Fibroblast of skin of scalp (primary cell): ENCODE results near the gene CDC42EP5.

Experiments used
- DNase-seq: peaks from one replicate; pipeline ENCODE4 v3.0.0-alpha.2; 2013

The CDC42EP5 gene

DNA sequence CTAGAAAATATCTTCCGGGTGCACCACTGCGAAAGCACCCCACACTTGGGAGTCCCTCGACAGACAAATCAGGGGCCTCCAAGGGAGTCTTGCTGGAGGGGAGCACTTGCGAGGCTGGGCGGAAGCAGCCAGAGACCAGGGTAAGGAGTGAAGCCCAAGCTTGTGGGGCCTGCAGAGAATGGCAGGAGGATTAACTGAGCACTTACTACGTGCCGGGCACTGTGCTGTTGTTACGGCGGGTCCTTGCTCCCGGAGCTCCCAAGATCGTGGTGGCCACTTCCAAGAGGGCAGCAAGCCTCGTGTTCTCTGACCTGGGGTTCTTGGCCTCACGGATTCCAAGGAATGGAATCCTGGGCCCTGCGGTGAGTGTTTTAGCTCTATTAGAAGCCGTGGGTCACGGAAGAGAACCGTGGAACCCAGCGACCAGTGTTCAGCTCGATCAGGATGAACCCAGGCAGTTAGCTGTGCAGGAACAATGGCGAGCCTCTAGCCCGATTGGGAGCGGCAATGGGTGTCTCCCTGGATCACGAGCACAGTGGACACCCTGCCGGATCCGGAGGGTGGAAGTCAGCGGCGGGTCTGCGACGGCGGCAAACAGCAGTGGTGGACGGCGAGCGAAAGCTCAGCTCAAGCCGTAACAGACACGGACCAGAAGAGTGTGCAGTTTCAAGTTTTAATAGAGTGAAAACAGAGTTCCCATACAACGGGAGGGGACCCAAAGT, 48.3 kb downstream of the CDC42EP5 start:
- DNase-seq, result no peak

DNA sequence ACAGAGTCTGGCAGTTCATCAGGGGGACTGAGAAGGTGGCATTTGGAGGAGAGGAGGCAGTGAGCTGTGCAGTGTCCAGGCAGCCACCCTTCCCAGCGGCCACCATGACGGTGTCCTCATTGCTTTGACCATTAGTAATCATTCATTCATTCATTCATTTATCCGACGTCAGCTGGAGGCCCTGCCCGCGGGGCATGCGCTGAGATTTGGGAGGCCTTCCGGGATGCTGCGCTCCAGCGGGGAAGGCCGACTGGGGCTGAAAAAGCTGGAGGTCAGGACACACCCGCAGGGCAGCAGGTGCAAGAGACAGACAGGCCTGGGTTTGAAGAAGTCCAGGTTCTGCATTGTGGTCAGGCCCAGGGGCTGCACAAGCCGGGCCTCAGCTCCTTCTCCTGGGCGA, 48.9 kb downstream of the CDC42EP5 start:
- DNase-seq, result no peak

DNA sequence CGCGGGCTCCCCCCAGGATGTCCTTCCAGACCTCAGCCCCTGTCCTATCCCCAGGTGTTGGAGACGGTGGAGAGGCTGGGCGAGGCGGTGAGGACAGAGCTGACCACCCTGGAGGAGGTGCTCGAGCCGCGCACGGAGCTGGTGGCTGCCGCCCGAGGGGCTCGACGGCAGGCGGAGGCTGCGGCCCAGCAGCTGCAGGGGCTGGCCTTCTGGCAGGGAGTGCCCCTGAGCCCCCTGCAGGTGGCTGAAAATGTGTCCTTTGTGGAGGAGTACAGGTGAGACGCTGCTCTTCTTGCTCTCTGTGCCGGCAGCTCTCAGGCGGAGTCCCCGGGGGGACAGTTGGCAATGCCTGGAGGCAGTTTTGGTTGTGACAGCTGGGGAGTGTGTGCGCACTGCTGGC, 51.0 kb downstream of the CDC42EP5 start:
- no peak for DNase-seq

DNA sequence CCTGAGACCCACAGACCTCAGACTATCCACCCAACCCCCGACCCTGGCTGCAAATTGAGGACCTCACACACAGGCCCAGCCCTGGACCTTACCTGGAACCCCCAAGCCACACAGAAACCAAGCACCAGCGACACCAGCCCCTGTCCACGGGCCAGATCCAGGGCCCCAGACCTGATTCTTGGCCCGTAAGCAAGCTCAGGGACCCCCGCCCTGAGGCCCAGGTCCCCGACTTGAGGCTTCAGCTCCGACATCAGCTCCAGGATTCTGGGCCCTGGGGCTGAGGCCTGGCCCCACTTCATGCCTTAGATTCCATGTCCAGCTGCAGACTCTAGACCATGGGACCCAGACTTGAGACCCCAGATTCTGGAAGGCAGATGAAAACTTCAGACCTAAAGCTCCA, 51.6 kb downstream of the CDC42EP5 start:
- no peak for DNase-seq

DNA sequence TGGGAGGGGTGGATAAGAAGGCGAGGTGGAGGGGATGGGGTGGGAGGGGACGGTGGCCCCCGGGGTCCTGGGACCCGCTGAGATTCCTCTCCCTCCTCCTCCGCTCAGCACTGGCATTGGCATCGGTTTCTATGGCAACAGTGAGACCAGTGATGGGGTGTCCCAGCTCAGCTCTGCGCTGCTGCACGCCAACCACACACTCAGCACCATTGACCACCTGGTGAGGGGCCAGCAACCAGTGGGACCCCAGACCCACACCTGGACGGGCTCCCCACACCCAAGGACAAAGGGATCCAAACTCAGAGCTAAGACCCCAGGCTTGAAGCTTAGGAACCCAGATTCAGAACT, 52.0 kb downstream of the CDC42EP5 start:
- no peak for DNase-seq

DNA sequence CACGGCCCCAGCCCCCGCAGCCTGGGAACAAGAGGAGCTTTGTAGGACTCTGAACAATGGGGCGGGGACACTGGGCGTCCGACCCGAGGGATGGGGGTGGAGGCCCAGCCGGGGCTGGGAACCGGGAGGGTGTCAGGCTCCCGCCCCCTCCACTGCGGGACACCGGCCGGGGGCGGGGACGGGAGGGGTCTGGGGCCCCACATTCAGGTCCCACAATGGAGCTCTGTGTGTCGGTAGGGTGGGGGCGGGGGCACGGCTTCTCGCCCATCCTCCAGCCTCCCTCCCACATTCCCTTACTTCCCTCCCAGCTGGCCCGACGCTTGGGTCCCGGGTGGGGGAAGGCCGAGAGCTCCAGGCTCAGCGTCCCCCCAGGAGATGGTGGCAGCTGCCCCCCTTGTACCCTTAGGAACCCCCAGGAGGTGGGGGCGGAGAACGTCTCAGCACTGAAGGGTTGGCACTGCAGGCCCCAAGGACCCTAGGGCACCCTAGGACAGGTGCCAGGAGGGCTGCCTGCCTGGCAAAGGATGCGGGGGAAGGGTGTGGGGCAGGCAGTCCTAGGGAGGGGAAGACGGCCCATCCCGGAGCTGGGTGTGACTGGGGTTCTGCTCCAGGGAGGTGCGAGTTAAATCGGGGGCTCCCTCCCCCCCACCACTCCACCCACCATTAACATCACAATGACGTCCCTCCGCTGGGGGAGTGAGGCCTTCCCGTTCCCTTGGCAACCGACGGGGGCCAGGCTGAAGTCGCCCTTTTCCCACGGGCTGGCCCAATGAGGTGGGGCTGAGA, 52.5 kb downstream of the CDC42EP5 start:
- DNase-seq, result no peak

DNA sequence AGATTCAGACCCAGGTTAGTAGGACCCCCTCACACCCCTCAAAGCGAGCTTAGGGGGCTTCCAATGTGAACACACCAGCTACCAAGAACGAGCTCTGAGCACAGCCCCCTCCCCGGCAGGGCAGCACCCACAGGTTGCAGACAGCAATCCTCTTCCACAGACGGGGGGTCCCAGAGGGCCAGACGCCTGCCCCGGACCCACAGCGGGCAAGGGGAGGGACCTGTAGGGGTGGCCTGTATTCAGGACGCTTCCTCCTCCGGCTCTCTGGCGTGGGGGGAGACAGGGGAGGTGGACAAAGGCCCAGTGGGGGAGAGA, 53.1 kb downstream of the CDC42EP5 start:
- no peak for DNase-seq

DNA sequence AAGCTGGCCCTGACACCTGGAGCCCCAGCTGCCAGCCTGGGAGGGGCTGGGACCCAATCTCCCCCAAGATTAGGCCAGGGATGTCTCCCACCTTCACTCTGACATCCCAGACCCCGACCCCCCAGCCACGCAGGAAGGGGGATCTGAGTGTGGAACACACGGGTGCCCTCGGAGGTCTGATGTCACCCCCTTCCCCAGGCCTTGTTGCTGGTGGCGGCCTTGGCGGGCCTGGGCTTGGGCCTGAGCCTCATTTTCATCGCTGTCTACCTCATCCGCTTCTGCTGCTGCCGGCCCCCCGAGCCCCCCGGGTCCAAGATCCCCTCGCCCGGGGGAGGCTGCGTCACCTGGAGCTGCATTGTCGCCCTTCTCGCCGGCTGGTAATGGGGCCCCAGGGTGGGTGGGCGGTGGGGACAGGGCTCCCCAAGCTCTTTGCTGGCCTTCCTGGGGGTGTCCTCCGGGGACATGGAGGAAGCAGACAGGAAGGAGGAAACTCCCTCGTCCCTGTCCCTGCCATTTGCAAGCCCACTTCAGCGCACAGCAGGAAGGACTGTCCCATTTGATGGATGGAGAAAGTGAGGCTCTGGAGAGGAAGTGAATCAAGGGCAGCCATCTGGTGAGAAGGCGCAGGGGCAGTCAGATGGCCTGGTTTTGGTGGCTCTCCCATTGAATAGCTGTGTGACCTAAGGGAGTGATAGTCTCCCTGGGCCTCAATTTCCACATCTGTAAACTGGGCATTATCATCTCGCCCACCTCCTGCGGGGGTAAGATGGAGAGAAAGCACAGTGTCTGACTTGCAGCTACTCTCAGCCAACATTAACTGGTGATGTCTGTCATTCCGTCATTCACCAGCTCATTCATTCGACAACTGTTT, 53.9 kb downstream of the CDC42EP5 start:
- DNase-seq, result no peak

DNA sequence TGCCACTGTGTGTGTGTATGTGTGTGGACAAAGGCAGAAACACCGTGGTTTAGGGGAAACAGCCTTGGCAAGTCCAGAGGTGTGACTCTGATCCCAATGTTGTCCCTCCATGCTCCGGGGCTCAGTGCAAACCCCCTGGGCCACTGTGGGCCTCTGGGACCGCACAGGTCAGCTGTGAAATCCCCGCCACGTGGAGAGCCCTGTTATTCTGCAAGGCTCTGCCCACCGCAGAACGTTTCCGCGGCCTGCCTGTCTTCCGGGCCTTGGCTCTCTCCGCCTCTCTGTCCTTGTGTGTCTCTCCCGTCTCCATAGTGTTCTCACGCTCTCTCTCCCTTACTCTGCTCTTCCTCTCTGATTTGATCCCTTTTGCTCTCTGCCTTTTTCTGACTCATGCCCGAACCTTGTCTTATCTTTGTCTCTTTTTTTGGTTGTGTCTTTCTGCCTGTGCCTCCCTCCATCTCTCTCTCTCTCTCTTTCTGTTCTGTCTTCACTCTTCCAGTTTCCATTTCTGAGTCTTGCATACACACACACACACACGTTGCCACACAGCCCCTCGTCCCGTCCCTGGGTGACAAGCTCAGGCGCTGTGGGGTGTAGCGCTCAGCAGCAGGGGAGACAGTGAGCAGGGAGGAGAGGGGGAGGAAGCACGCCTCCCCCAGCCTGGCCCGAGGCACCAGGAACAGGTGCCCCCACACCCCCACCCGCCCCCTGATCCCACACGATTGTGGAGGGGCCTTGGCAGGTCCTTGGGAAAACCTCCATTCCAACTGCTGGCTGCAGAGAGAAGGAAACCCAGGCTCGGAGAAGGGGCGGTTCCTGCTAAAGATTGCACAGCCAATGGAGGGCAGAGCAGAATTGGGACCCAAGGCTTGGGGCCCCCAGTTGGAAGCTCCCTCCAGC, 54.8 kb downstream of the CDC42EP5 start:
- peak; percentile 34 for DNase-seq

DNA sequence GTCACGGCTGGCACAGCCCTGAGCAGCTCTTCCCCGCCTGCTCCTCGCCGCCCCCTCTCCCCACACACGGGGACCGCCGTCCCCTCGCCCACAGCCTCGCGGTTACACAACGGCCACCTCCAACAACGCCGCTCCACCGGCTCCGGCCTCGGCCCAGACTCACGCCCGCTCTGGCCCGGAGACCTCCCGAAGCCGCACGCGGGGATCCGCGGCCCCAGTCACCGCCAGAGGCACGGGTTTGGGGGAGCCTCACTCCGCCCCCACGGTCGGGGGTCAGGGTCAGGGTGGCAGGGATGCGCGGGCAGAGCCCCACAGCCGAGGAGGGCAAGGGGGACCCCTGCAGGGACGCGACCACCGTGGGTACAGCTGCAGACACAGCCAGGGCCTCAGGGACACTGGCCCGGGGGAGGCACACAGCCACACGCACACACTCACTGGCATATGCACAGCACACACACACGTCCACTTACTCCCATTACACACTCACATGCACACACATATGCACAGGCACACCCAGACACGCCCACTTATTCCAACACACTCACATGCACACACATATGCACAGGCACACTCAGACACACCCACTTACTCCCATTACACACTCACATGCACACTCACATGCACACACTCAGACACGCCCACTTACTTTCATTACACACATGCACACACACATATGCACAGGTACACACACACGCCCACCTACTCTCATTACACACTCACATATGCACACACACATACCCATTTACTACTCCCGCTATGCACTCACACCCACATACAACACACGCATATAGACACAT, 56.2 kb downstream of the CDC42EP5 start:
- DNase-seq, result no peak

DNA sequence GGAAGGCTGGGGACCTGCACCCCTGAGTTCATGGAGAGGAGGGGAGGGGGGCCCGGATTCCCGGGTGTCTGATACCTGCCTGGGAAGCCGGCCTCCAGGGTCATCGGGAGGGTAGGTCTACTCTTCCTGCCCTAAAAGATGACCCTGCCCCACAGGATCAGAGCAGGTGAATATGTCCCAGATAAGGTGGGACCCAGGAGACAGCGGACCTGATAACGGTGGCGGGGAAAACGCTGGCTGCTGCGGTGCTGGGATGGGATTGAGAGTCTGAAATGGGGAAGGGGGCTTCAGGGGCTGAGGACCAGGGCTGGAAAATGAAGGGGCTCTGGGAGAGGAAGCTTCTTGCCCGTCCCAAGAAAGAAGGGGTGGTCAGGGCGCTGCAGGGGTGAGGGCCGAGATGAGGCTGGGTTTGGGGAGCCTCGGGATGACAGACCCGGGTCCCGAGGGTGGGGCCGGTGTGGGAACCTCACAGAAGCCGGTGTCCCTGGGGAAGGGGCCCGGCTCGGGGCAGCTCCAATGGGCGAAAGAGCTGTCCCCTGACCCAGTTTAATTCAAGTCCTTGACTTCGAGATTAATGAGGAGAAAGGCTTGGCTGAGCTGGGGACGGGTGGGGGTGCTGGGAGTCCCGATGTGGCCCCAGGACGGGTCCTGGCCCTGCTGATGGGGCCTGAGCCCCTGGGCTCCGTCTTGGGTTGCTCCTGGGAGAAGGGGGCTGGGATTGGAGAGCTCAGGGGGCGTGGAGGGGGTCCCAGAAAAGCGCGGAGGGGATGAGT, 57.0 kb downstream of the CDC42EP5 start:
- no peak for DNase-seq

DNA sequence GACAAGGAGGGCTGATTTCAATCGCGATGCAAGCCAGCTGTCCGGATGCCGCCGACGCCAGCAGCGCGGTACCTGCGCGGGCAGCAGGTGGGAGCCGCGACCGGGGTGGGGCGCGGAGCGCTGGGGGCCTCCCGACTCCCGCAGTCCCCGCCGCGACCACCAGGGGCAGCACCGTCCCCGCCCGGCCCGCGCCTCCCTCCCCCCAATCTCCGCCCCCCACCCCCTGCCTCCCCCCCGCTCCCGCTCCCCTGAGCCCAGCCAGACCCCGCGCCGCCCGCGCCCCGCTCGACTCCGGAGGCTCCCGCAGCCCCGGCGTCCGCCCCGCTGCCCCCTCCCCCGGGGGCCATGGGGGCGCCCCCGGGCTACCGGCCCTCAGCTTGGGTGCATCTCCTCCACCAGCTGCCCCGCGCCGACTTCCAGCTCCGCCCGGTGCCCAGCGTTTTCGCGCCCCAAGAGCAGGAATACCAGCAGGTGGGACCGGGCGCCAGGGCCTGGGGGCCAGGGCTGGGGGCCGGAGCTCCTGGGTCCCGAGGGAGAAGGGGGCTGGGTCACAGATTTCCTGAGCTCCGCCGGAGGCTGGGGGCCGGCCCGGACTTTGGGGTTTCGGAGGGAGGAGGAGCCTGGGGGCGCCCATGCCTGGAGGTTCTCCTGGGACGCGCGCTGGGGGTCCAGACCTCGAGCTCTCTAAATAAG, 57.7 kb downstream of the CDC42EP5 start, which contains the start of gene TTYH1:
TTYH1 (plus strand) TSS at position 257 of the 693 bp plus-strand sequence; CDS start at position 346, 89 bp downstream.
- no peak for DNase-seq
